Stimulated activated CD4-positive, alpha-beta T cell treated with anti-CD3 and anti-CD28 coated beads, Interleukin-15, amount 100 ng/mL, for 48 hours (primary cell): ENCODE measurements around the gene SFMBT1.

Experiments used
- DNase-seq, 2 donors: peaks; one replicate each; pipeline ENCODE4 v3.0.0-alpha.2; 2020; ENCODE audit warnings: low read depth in 2 of 2

Gene SFMBT1

DNA sequence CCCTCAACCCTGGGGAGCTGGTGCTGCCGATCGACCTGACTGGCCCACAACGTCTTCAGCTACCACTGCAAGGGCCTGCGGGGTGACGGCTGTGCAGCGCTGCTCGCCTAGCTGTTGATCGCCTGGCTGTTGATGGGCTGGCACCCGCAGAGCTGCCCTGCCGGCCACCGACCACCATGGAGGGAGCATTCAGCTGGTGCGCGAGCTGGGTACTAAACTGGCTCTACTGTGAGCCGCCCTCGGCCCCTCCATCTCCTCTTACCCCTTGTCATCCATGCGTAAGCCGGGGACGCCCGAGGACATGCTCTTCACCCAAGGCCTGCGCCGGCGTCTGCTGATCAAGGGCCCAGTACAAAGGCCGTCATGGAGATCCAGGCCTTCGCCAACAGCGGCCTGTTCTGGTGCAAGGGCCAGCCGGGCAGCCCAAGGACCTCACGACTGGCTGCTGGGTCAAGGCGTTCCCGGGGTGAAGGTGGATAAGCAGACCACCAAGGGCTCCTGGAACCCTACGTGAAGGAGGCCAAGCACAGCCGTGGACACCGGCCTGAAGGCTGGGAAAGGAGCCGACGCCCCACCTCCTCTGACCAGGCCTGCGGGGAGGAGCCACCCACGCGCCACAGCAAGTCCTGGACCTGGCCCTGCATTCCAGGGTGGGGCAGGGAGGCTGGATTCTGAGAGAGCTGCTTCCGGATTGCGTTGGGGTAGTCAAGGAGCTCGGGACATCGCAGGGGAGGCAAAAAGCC, 46.9 kb downstream of the SFMBT1 start:
- no peak for DNase-seq

- no peak for DNase-seq
These were observed 55.2 kb downstream of the SFMBT1 start for GRCh38 chr3:52990637-52991036.

GRCh38 chr3:52986938-52987337, 58.9 kb downstream of the SFMBT1 start:
- DNase-seq = no peak

- no peak for DNase-seq
These were observed 59.8 kb downstream of the SFMBT1 start for GRCh38 chr3:52986049-52986448.

DNA sequence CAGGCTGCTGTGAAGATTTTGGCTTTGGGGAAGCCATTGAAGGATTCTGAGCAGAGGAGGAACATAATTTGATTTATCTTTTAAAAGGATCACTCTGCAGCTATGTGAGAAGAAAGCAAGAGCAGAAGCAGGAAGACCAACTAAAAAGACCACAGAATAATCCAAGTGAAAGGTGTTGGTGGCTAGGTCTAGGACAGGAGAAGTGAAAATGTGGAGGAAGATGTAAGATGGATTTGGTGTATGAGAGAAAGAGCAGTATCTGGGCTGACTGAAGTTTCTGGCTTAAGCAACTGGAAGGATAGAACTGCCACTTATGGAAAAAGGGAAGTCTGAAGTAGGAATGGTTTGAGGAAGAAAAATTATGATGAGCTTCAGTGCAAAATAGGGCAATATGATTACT, 62.0 kb downstream of the SFMBT1 start:
- no peak for DNase-seq

GRCh38 chr3:52983336-52983807, 62.5 kb downstream of the SFMBT1 start:
- peak; percentile 36 to 56 for DNase-seq

- no peak for DNase-seq
These were observed 63.0 kb downstream of the SFMBT1 start for GRCh38 chr3:52982839-52983238.

GRCh38 chr3:52979190-52979983, 66.5 kb downstream of the SFMBT1 start:
- DNase-seq = no peak

- DNase-seq = no peak
These were observed 67.6 kb downstream of the SFMBT1 start for GRCh38 chr3:52978109-52978754.

DNA sequence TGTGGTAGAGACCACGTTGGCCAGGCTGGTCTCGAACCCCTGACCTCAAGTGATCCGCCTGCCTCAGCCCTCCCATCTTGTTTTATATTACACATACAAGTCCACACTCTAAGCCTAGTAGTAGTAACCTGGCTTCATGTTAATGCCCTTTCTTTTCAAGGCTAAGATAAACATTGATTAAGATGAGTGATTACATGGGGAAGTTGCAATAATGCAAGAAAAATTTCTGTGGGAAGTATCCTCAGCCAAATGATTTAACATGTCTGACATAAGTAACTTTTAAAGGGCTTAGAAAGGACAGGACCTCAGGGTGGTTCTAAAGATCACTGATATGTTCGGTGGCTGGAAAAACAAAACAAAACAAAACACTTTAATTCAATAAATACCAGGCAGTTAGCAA, 72.1 kb downstream of the SFMBT1 start:
- no peak for DNase-seq

DNA sequence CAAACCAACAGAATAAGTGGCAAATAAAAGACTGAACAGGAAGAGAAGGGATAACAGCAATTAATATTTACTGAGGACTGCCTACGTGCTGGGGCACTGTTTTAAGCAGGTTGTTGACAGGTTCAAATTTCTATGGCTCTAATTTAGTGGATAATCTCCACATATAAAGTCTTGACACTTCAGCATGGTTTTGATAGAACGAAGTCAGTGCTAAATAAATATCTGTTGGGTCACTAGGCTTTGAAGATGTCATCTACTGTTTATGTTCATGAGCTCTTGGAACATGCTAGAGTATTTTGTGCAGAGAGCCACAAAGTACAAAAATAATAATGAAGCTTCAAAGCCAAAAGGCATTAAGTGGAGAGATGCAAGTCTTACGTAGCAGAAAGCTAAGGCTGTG, 74.0 kb downstream of the SFMBT1 start:
- no peak for DNase-seq

DNA sequence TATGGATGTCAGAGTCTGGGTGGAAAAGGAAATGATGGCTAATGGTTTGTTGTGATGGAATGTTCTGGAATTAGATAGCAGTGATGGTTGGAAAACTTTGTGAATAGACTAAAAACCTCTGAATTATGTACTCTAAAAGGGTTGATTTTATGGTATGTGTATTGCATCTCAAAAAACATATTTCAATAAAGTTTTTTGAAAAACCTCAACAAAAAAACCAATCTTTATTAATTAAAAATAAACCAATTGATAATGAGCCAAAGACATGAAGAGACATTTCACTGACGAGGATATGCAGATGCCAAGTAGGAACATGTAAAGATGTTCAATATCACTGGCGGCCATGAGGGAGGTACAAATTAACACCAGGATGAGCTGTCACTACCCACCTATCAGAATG, 78.5 kb downstream of the SFMBT1 start:
- DNase-seq = no peak

DNA sequence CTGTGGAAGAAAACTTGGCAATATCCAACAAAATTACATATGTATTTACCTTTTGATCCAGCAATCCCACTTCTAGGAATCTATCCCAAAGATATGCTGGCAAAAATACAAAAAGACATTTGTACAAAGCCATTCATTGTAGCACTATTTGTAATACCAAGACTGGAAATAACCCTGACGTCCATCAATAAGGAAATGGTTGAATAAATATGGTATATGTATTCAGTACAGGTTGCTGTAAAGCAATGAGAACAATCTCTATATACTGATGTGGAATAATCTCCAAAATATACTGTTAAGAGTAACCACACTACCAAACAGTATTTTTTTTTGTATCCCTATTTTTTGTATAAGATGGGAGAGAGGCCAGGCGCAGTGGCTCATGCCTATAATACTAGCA, 83.7 kb downstream of the SFMBT1 start:
- DNase-seq = no peak

GRCh38 chr3:52959773-52960172, 86.1 kb downstream of the SFMBT1 start:
- DNase-seq = no peak

GRCh38 chr3:52939600-52939999, 106.3 kb downstream of the SFMBT1 start:
- DNase-seq = no peak

DNA sequence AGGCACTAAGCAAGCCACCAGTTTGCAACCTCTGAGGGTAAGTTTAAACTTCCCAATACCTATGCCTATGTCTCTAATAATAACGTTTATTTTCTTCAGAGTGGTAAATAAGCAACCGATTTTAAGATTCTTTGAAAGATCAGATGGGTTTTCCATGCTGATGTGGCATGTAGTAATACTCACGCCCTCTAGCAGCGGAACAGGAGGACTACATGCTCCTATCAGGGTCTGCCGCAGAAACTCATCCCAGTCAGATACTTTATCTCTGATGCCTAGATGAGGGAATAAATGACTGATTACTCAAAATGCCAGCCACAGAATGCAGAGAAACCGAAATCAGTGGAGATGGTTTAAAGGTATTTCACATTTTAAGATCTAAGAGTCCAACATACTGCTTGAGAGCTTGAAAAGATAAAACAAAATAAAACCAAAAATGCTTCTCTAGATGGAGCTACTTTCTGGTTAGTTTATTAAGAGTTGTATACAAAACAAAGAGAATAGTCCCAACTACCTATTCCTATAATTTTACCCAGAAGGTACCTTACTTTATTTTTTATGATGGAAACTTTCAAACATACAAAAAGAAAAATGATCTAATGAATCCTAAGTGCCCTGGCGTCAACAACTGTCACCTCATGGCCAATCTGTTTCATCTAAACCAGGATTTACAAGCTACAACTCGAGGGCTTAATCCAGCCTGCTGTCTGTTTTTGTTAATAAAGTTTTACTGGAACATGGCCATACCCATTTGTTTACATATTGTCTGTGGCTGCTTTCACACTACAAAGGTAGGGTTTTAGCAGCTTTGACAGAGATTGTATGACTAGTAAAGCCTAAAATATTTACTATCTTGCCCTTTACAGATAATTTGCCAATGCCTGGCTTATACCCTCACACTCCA, 111.0 kb downstream of the SFMBT1 start:
- DNase-seq = peak; percentile 28 to 38

- DNase-seq = no peak
These were observed 114.0 kb downstream of the SFMBT1 start for GRCh38 chr3:52931889-52932288.

GRCh38 chr3:52931328-52931727, 114.5 kb downstream of the SFMBT1 start:
- DNase-seq = no peak

- DNase-seq = no peak
These were observed 115.1 kb downstream of the SFMBT1 start for GRCh38 chr3:52930748-52931147.

DNA sequence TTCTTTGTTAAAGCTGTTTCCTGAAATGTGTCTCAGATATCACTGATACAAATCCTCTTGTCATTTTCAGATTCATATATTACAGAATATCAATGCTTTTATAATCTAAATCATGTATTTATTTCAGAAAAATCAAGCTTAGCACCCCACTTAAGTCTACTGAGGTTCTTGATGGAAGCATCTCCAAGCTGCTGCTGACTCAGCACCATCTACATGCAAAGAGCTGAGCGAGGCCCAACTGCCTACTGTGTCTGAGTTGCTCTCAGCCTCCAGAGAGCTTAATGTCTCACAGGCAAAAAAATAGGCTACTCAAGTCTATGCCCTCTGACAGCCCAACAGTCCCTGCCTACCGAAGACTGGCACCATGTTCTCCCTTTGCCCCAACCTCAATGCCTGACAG, 119.3 kb downstream of the SFMBT1 start:
- no peak for DNase-seq
